Measurements from ENCODE around the gene LRRK2. TPM values are rescaled to one million over a fixed set of nuclear protein-coding genes. Genes with fewer than 3 reads are reported as not detected.

Gene LRRK2
- total RNA-seq, 2 experiments from 2014 or later, result 5.9 to 28.4 TPM

DNA sequence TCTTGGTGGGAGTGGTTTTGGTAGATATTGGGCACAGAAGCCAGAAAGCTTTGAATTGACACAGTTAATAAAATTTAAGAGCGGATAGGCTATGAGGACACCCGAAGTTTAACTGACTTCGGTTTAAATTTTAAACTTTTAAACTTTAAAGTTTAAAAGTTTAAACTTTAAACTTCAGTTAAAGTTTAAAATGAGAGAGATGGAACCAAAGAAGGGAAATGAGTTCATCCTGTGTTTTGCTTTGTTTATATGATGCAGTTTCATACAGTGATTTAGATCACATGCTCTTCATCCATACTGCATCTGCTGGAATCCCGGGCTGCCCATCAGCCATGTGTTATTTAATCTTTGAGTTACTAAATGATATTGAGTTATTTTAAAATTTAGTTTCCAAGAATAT, 27.2 kb upstream of the LRRK2 start:
- intact Hi-C loops (cut with micrococcal nuclease; ENCODE audit: unreplicated experiment), result no loop called here
- TF ChIP-seq EZH2phosphoT487 (IDR thresholded peaks at IDR 0.05; ENCODE audit: borderline replicate concordance, low read depth, low read length), result no peak
- TF ChIP-seq, protein P1, sequence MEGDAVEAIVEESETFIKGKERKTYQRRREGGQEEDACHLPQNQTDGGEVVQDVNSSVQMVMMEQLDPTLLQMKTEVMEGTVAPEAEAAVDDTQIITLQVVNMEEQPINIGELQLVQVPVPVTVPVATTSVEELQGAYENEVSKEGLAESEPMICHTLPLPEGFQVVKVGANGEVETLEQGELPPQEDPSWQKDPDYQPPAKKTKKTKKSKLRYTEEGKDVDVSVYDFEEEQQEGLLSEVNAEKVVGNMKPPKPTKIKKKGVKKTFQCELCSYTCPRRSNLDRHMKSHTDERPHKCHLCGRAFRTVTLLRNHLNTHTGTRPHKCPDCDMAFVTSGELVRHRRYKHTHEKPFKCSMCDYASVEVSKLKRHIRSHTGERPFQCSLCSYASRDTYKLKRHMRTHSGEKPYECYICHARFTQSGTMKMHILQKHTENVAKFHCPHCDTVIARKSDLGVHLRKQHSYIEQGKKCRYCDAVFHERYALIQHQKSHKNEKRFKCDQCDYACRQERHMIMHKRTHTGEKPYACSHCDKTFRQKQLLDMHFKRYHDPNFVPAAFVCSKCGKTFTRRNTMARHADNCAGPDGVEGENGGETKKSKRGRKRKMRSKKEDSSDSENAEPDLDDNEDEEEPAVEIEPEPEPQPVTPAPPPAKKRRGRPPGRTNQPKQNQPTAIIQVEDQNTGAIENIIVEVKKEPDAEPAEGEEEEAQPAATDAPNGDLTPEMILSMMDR (conservative IDR thresholded peaks at IDR 0.05; ENCODE audit: low read length), result no peak
- Histone ChIP-seq H3K9me3 (ENCODE audit: low read length) (0 out of 2 replicates have a peak, but pooled peaks cover under 1% of the 10 kb centered on the region), H3K9me2 (ENCODE audit: insufficient read depth, low read length) (no peaks in the 10 kb centered on the region), H3K4me3 (ENCODE audit: low read depth, low read length, poor library complexity, severe bottlenecking) (no peak overlapping the region), H3K27ac (ENCODE audit: low read depth, low read length, poor library complexity, severe bottlenecking) (no peak overlapping the region), H3K4me2 (ENCODE audit: low read length) (no peak overlapping the region), H3K4me1 (ENCODE audit: insufficient read depth, low read length, poor library complexity, severe bottlenecking) (peaks cover 15% of the 10 kb centered on the region), H2AFZ (ENCODE audit: low read length) (no peak overlapping the region), H4K20me1 (ENCODE audit: insufficient read depth, low read length) (no peaks in the 10 kb centered on the region), H3K79me2 (ENCODE audit: insufficient read depth, low read depth, low read length) (no peaks in the 10 kb centered on the region), H3K36me3 (ENCODE audit: insufficient read depth, low read length) (no peaks in the 10 kb centered on the region; the same call in 1 of the 2 replicates)
- DNase-seq (ENCODE audit: low spot score), result no peak
- BruUV-seq (replicated peaks), result no TSS peak
- CTCF ChIA-PET (ENCODE audit: unreplicated experiment), result no interaction called here
- POLR2A ChIA-PET, result interaction anchor here (1.0 to 1.3 kb wide), 5 partner anchors 9 to 76 kb away, joined by 3 to 6 read pairs (median 4); no protein-coding TSS in a partner anchor

DNA sequence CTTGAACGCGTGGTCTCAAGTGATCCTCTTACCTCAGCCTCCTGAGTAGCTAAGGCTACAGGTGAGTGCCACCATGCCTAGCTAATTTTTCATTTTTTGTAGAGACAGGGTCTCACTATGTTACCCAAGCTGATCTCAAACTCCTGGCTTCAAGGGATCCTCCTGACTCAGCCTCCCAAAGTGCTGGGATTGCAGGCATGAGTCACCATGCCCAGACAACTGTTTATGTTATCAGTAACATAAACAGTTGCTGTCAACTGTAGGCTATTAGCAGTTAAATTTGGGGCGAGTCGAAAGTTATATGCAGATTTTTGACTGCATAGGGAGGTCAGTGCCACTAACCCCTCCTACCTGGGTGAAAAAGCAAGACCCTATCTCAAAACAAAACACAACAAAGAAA, 26.2 kb upstream of the LRRK2 start:
- H3K9me3 ChIP-seq (ENCODE audit: low read length), result no peaks in the 10 kb centered on the region
- H3K79me2 ChIP-seq (ENCODE audit: insufficient read depth, low read depth, low read length), result no peaks in the 10 kb centered on the region
- no peak overlapping the region for H3K4me3 ChIP-seq (ENCODE audit: low read depth, low read length, poor library complexity, severe bottlenecking)
- no peak overlapping the region for H3K4me2 ChIP-seq (ENCODE audit: low read length)
- CTCF ChIA-PET (ENCODE audit: unreplicated experiment), result no interaction called here
- POLR2A ChIA-PET, result interaction anchor here (1.0 to 1.9 kb wide), 7 partner anchors 8 to 75 kb away, joined by 3 to 6 read pairs (median 4); no protein-coding TSS in a partner anchor
- peaks cover 14% of the 10 kb centered on the region for H3K4me1 ChIP-seq (ENCODE audit: insufficient read depth, low read length, poor library complexity, severe bottlenecking)
- BruUV-seq (replicated peaks), result no TSS peak
- DNase-seq (ENCODE audit: low spot score), result no peak
- no peaks in the 10 kb centered on the region; the same call in 1 of the 2 replicates for H3K36me3 ChIP-seq (ENCODE audit: insufficient read depth, low read length)
- H3K9me2 ChIP-seq (ENCODE audit: insufficient read depth, low read length), result no peaks in the 10 kb centered on the region
- H4K20me1 ChIP-seq (ENCODE audit: insufficient read depth, low read length), result no peaks in the 10 kb centered on the region
- intact Hi-C loops (cut with micrococcal nuclease; ENCODE audit: unreplicated experiment), result no loop called here
- no peak overlapping the region for H2AFZ ChIP-seq (ENCODE audit: low read length)
- no peak for TF ChIP-seq EZH2phosphoT487 (IDR thresholded peaks at IDR 0.05; ENCODE audit: borderline replicate concordance, low read depth, low read length)
- TF ChIP-seq, protein P1 (conservative IDR thresholded peaks at IDR 0.05; ENCODE audit: low read length), result no peak
- H3K27ac ChIP-seq (ENCODE audit: low read depth, low read length, poor library complexity, severe bottlenecking), result no peak overlapping the region

All from OCI-LY7 (cell line).